Measurements from ENCODE around the gene THAP10. TPM values are rescaled to one million over a fixed set of nuclear protein-coding genes. Genes with fewer than 3 reads are reported as not detected.

THAP10 gene
- total RNA-seq, 1 experiment from 2014 or later: 2.6 TPM

DNA sequence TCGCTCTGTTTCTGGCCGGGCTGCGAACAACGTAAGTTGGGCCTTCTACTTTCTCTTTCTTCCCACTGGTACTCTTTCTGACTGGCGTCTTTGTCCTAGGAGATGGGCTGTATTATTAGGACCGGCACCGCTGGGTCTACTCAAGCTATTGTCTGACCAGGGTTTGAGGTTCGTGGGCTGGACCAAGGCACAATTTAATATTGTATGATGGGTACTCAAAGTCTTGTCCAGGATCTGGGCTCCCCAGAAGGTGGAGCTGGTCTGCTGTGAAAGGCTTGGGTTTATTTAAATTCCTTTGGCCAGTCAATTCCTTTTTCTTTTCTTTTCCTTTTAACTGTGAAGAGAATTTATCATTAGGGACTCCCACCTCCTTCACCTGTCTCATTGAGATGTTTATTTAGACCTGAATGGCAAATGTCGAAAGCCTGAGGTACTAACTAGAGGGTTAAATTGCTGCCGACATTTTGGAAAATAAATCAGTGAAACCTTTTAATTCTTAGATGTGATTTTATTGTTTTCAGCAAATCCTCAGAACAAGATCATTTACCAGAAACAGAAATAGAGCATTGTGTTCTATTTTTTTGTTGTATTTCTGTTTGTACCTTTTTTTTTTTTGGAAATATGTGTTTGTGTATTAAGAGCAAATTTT, 803 bp upstream of the THAP10 start (continued):
- TF ChIP-seq RORB (CRISPR knock-in tag; IDR thresholded peaks at IDR 0.05): no peak
- TF ChIP-seq PRRX2 (CRISPR knock-in tag; IDR thresholded peaks at IDR 0.05): no peak
- no peak for TF ChIP-seq SOX15 (CRISPR knock-in tag; IDR thresholded peaks at IDR 0.05)
- TF ChIP-seq ELF4 (CRISPR knock-in tag; IDR thresholded peaks at IDR 0.05; ENCODE audit: low read depth): no peak
- TF ChIP-seq KAT7 (CRISPR knock-in tag; IDR thresholded peaks at IDR 0.05; ENCODE audit: borderline replicate concordance): no peak
- no peak for TF ChIP-seq GTF2I (CRISPR knock-in tag; conservative IDR thresholded peaks at IDR 0.05)

DNA sequence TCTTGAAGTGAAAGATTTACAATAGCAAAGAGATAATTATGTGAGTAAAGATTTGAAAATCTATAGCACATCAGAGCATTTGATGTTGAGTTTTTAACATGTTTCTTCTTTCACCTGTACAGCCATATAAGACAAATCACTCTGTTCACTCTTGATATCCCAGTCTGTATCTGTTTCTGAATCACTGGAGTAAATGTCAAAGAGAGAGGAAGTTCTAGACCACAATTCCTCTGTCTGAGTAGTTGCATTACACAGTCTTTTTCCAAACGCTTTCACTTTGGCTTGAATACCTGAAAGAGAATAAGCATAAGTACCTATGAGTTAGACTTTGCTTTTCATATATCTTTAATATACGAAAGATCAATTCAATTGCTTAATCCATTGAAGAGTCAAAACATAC, 9.9 kb downstream of the THAP10 start:
- DNase-seq (ENCODE audit: low spot score) (no peak), ATAC-seq (no peak)
- no peak overlapping the region for H3K27ac Mint-ChIP-seq
- no peaks in the 10 kb centered on the region; the same call in 1 of the 2 replicates for H3K27me3 Mint-ChIP-seq (ENCODE audit: low read depth)
- no peaks in the 10 kb centered on the region for H3K36me3 Mint-ChIP-seq
- no peak overlapping the region for H3K4me3 Mint-ChIP-seq
- H3K9me3 Mint-ChIP-seq: no peaks in the 10 kb centered on the region
- H3K4me1 Mint-ChIP-seq: no peaks in the 10 kb centered on the region
- no peak for TF ChIP-seq TEAD1 (CRISPR knock-in tag; IDR thresholded peaks at IDR 0.05)
- TF ChIP-seq, protein P1, sequence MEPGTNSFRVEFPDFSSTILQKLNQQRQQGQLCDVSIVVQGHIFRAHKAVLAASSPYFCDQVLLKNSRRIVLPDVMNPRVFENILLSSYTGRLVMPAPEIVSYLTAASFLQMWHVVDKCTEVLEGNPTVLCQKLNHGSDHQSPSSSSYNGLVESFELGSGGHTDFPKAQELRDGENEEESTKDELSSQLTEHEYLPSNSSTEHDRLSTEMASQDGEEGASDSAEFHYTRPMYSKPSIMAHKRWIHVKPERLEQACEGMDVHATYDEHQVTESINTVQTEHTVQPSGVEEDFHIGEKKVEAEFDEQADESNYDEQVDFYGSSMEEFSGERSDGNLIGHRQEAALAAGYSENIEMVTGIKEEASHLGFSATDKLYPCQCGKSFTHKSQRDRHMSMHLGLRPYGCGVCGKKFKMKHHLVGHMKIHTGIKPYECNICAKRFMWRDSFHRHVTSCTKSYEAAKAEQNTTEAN (CRISPR knock-in tag; IDR thresholded peaks at IDR 0.05): no peak
- no peak for TF ChIP-seq CREM (CRISPR knock-in tag; IDR thresholded peaks at IDR 0.05)
- TF ChIP-seq, protein P2, sequence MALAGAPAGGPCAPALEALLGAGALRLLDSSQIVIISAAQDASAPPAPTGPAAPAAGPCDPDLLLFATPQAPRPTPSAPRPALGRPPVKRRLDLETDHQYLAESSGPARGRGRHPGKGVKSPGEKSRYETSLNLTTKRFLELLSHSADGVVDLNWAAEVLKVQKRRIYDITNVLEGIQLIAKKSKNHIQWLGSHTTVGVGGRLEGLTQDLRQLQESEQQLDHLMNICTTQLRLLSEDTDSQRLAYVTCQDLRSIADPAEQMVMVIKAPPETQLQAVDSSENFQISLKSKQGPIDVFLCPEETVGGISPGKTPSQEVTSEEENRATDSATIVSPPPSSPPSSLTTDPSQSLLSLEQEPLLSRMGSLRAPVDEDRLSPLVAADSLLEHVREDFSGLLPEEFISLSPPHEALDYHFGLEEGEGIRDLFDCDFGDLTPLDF (CRISPR knock-in tag; IDR thresholded peaks at IDR 0.05): no peak
- TF ChIP-seq, protein P3, sequence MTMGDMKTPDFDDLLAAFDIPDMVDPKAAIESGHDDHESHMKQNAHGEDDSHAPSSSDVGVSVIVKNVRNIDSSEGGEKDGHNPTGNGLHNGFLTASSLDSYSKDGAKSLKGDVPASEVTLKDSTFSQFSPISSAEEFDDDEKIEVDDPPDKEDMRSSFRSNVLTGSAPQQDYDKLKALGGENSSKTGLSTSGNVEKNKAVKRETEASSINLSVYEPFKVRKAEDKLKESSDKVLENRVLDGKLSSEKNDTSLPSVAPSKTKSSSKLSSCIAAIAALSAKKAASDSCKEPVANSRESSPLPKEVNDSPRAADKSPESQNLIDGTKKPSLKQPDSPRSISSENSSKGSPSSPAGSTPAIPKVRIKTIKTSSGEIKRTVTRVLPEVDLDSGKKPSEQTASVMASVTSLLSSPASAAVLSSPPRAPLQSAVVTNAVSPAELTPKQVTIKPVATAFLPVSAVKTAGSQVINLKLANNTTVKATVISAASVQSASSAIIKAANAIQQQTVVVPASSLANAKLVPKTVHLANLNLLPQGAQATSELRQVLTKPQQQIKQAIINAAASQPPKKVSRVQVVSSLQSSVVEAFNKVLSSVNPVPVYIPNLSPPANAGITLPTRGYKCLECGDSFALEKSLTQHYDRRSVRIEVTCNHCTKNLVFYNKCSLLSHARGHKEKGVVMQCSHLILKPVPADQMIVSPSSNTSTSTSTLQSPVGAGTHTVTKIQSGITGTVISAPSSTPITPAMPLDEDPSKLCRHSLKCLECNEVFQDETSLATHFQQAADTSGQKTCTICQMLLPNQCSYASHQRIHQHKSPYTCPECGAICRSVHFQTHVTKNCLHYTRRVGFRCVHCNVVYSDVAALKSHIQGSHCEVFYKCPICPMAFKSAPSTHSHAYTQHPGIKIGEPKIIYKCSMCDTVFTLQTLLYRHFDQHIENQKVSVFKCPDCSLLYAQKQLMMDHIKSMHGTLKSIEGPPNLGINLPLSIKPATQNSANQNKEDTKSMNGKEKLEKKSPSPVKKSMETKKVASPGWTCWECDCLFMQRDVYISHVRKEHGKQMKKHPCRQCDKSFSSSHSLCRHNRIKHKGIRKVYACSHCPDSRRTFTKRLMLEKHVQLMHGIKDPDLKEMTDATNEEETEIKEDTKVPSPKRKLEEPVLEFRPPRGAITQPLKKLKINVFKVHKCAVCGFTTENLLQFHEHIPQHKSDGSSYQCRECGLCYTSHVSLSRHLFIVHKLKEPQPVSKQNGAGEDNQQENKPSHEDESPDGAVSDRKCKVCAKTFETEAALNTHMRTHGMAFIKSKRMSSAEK (CRISPR knock-in tag; IDR thresholded peaks at IDR 0.05; ENCODE audit: borderline replicate concordance): no peak
- no peak for TF ChIP-seq FOXJ3 (CRISPR knock-in tag; IDR thresholded peaks at IDR 0.05; ENCODE audit: borderline replicate concordance)
- no peak for TF ChIP-seq MYBL2 (CRISPR knock-in tag; IDR thresholded peaks at IDR 0.05)
- TF ChIP-seq, protein P4, sequence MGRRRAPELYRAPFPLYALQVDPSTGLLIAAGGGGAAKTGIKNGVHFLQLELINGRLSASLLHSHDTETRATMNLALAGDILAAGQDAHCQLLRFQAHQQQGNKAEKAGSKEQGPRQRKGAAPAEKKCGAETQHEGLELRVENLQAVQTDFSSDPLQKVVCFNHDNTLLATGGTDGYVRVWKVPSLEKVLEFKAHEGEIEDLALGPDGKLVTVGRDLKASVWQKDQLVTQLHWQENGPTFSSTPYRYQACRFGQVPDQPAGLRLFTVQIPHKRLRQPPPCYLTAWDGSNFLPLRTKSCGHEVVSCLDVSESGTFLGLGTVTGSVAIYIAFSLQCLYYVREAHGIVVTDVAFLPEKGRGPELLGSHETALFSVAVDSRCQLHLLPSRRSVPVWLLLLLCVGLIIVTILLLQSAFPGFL (CRISPR knock-in tag; IDR thresholded peaks at IDR 0.05; ENCODE audit: borderline replicate concordance): no peak
- no peak for TF ChIP-seq OVOL2 (CRISPR knock-in tag; IDR thresholded peaks at IDR 0.05; ENCODE audit: borderline replicate concordance)
- no peak for TF ChIP-seq NR3C1 (CRISPR knock-in tag; conservative IDR thresholded peaks at IDR 0.05; ENCODE audit: low read depth)
- no peak for TF ChIP-seq ZNF138 (CRISPR knock-in tag; conservative IDR thresholded peaks at IDR 0.05)
- TF ChIP-seq RORB (CRISPR knock-in tag; IDR thresholded peaks at IDR 0.05): no peak
- TF ChIP-seq SMAD3 (CRISPR knock-in tag; IDR thresholded peaks at IDR 0.05; ENCODE audit: borderline replicate concordance): no peak
- TF ChIP-seq, protein P5, sequence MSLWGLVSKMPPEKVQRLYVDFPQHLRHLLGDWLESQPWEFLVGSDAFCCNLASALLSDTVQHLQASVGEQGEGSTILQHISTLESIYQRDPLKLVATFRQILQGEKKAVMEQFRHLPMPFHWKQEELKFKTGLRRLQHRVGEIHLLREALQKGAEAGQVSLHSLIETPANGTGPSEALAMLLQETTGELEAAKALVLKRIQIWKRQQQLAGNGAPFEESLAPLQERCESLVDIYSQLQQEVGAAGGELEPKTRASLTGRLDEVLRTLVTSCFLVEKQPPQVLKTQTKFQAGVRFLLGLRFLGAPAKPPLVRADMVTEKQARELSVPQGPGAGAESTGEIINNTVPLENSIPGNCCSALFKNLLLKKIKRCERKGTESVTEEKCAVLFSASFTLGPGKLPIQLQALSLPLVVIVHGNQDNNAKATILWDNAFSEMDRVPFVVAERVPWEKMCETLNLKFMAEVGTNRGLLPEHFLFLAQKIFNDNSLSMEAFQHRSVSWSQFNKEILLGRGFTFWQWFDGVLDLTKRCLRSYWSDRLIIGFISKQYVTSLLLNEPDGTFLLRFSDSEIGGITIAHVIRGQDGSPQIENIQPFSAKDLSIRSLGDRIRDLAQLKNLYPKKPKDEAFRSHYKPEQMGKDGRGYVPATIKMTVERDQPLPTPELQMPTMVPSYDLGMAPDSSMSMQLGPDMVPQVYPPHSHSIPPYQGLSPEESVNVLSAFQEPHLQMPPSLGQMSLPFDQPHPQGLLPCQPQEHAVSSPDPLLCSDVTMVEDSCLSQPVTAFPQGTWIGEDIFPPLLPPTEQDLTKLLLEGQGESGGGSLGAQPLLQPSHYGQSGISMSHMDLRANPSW (CRISPR knock-in tag; conservative IDR thresholded peaks at IDR 0.05; ENCODE audit: low read depth): no peak
- TF ChIP-seq TEAD4 (CRISPR knock-in tag; IDR thresholded peaks at IDR 0.05): no peak
- CTCF ChIA-PET: no interaction called here
- POLR2A ChIA-PET: no interaction called here

Data from WTC11 (cell line).